Uterus (tissue), 4 donors: ENCODE results near the gene ACVR1. TPM values are rescaled to one million over a fixed set of nuclear protein-coding genes. Genes with fewer than 3 reads are reported as not detected.

Experiments
- DNase-seq, 2 donors: peaks; one replicate each; pipeline ENCODE4 v3.0.0-alpha.2; 2019 to 2020
- H3K27ac ChIP-seq, 2 donors: fragments of 200-600 bp; sonication (generic); 1 replicate in 1 of 2; 2 replicates in 1 of 2; pipeline ENCODE4 v1.5.1; 2016 to 2018
- H3K27me3 ChIP-seq, 2 donors: fragments of 200-600 bp; sonication (generic); one replicate each; pipeline ENCODE4 v1.5.1; 2018 to 2019; ENCODE audit warnings: control low read depth in 1 of 2
- H3K36me3 ChIP-seq, 2 donors: fragments of 200-600 bp; sonication (generic); one replicate each; pipeline ENCODE4 v1.5.1; 2019; ENCODE audit warnings: control low read depth in 1 of 2
- H3K4me1 ChIP-seq, 2 donors: fragments of 200-600 bp; sonication (generic); one replicate each; pipeline ENCODE4 v1.5.1; 2018 to 2019; ENCODE audit warnings: control low read depth in 1 of 2
- H3K4me3 ChIP-seq, 2 donors: fragments of 200-600 bp; sonication (generic); 1 replicate in 1 of 2; 2 replicates in 1 of 2; pipeline ENCODE4 v1.5.1; 2018 to 2019; ENCODE audit warnings: mild to moderate bottlenecking in 1 of 2
- H3K9me3 ChIP-seq, 2 donors: fragments of 200-600 bp; sonication (generic); one replicate each; pipeline ENCODE4 v1.5.1; 2019; ENCODE audit warnings: control low read depth in 1 of 2
- CTCF ChIP-seq, 4 experiments: fragments of 200-600 bp in 2 of 4; fragments of 450-650 bp in 2 of 4; sonication (generic) in 2 of 4; IDR thresholded peaks; one replicate each; pipeline ENCODE4 v1.5.1; 2016 to 2019; ENCODE audit warnings: antibody characterized with exemption in 4 of 4, mild to moderate bottlenecking in 2 of 4, moderate library complexity in 1 of 4
- POLR2A ChIP-seq, 2 donors: fragments of 450-650 bp; IDR thresholded peaks; one replicate each; pipeline ENCODE4 v1.6.1; 2016; ENCODE audit warnings: antibody characterized with exemption in 2 of 2, mild to moderate bottlenecking in 1 of 2, moderate library complexity in 1 of 2
- intact Hi-C: fragments of 100-400 bp; cut with DNase I; formaldehyde crosslinking; loops from one replicate; pipeline ENCODE4 v1.15.1; 2023; ENCODE audit warnings: low total_unique reads
- total RNA-seq, 4 donors: library from RNA; depleted of rRNA in 3 of 4; stranded (reverse); fragments of >200 nt in 3 of 4; gene quantifications; one replicate each; pipeline versions ENCODE4 v1.1.0 to v1.2.4, GENCODE V29; 2014 to 2023
- donor health status: DM: yes; HTN: yes; CAD: no.

The ACVR1 gene
- total RNA-seq, 4 donors from 2014 or later, result 30.3 to 398 (median 46.7) TPM

GRCh38 chr2:157841485-157841884, 34.6 kb downstream of the ACVR1 start:
- Histone ChIP-seq H3K27ac (no peak overlapping the region), H3K4me1 (no peaks in the 10 kb centered on the region), H3K4me3 (no peak overlapping the region), H3K27me3 (no peaks in the 10 kb centered on the region), H3K9me3 (no peaks in the 10 kb centered on the region), H3K36me3 (no peaks in the 10 kb centered on the region)
- intact Hi-C loops, result no loop called here
- TF ChIP-seq POLR2A (IDR thresholded peaks at IDR 0.05), result no peak
- no peak for TF ChIP-seq CTCF (IDR thresholded peaks at IDR 0.05)
- no peak for DNase-seq

- intact Hi-C loops, result no loop called here
- H3K27me3 ChIP-seq, result no peaks in the 10 kb centered on the region
- H3K36me3 ChIP-seq, result no peaks in the 10 kb centered on the region
- no peak overlapping the region for H3K4me3 ChIP-seq
- H3K4me1 ChIP-seq, result no peaks in the 10 kb centered on the region
- H3K27ac ChIP-seq, result no peak overlapping the region
- peak in 1 of 2 donors; percentile 25 for DNase-seq
- H3K9me3 ChIP-seq, result no peaks in the 10 kb centered on the region
- TF ChIP-seq POLR2A (IDR thresholded peaks at IDR 0.05), result no peak
- no peak for TF ChIP-seq CTCF (IDR thresholded peaks at IDR 0.05)
These were observed 35.5 kb downstream of the ACVR1 start for GRCh38 chr2:157840568-157841156.

GRCh38 chr2:157839822-157840221, 36.3 kb downstream of the ACVR1 start:
- no peak for DNase-seq
- Histone ChIP-seq H3K9me3 (no peaks in the 10 kb centered on the region), H3K4me1 (no peaks in the 10 kb centered on the region), H3K36me3 (no peaks in the 10 kb centered on the region), H3K27me3 (no peaks in the 10 kb centered on the region), H3K4me3 (no peak overlapping the region), H3K27ac (peak overlapping the region; percentile 13 to 59)
- intact Hi-C loops, result no loop called here
- TF ChIP-seq CTCF (IDR thresholded peaks at IDR 0.05), result no peak
- TF ChIP-seq POLR2A (IDR thresholded peaks at IDR 0.05), result no peak

GRCh38 chr2:157839162-157839801, 36.8 kb downstream of the ACVR1 start:
- Histone ChIP-seq H3K27ac (peak overlapping the region; percentile 13 to 59), H3K4me3 (no peak overlapping the region), H3K4me1 (no peaks in the 10 kb centered on the region), H3K36me3 (no peaks in the 10 kb centered on the region), H3K27me3 (no peaks in the 10 kb centered on the region), H3K9me3 (no peaks in the 10 kb centered on the region)
- intact Hi-C loops, result no loop called here
- TF ChIP-seq CTCF (IDR thresholded peaks at IDR 0.05) (no peak), POLR2A (IDR thresholded peaks at IDR 0.05) (no peak)
- no peak for DNase-seq

GRCh38 chr2:157838442-157839161, 37.5 kb downstream of the ACVR1 start:
- H3K27me3 ChIP-seq, result no peaks in the 10 kb centered on the region
- no peak overlapping the region for H3K4me3 ChIP-seq
- DNase-seq, result peak in 1 of 2 donors; percentile 32
- TF ChIP-seq CTCF (IDR thresholded peaks at IDR 0.05), result no peak
- TF ChIP-seq POLR2A (IDR thresholded peaks at IDR 0.05), result no peak
- no peaks in the 10 kb centered on the region for H3K36me3 ChIP-seq
- H3K4me1 ChIP-seq, result no peaks in the 10 kb centered on the region
- intact Hi-C loops, result no loop called here
- H3K9me3 ChIP-seq, result no peaks in the 10 kb centered on the region
- peak overlapping the region; percentile 59 to 67 for H3K27ac ChIP-seq
